NCI-H748 (cell line): ENCODE measurements around the gene HIPK2.

Experiments
- DNase-seq: peaks from one replicate; lab custom pipeline; 2025; ENCODE audit not compliant: unreplicated experiment; lab: John Stamatoyannopoulos, UW

HIPK2 gene

GRCh38 chr7:139777948-139778841 is at the start of gene HIPK2:
Gene HIPK2 (minus strand): TSS chr7:139777998. CDS start chr7:139777623, 375 bp downstream.
- DNase-seq: peak; percentile 83

- peak; percentile 5 for DNase-seq
Measured at GRCh38 chr7:139827042-139827441, 49.2 kb upstream of the HIPK2 start.

GRCh38 chr7:139825666-139826290 is 48.0 kb upstream of the HIPK2 start:
- no peak for DNase-seq

GRCh38 chr7:139823959-139824521 is 46.2 kb upstream of the HIPK2 start:
- DNase-seq: no peak

- no peak for DNase-seq
Measured at GRCh38 chr7:139822855-139823254, 45.1 kb upstream of the HIPK2 start.

- DNase-seq: no peak
Measured at GRCh38 chr7:139821349-139822105, 43.7 kb upstream of the HIPK2 start.

GRCh38 chr7:139820089-139820488 is 42.3 kb upstream of the HIPK2 start:
- DNase-seq: no peak

GRCh38 chr7:139817249-139817648 is 39.5 kb upstream of the HIPK2 start:
- DNase-seq: no peak

- DNase-seq: no peak
Measured at GRCh38 chr7:139813689-139814088, 35.9 kb upstream of the HIPK2 start.

- DNase-seq: no peak
Measured at GRCh38 chr7:139813151-139813550, 35.4 kb upstream of the HIPK2 start.

- DNase-seq: no peak
Measured at GRCh38 chr7:139811066-139811465, 33.3 kb upstream of the HIPK2 start.

- no peak for DNase-seq
Measured at GRCh38 chr7:139808846-139809442, 31.1 kb upstream of the HIPK2 start.

GRCh38 chr7:139808427-139808826 is 30.6 kb upstream of the HIPK2 start:
- DNase-seq: peak; percentile 15

- DNase-seq: no peak
Measured at GRCh38 chr7:139807009-139807408, 29.2 kb upstream of the HIPK2 start.

- DNase-seq: no peak
Measured at GRCh38 chr7:139804571-139804970, 26.8 kb upstream of the HIPK2 start.

GRCh38 chr7:139799586-139799985 is 21.8 kb upstream of the HIPK2 start:
- no peak for DNase-seq

GRCh38 chr7:139798892-139799291 is 21.1 kb upstream of the HIPK2 start:
- no peak for DNase-seq

GRCh38 chr7:139798221-139798620 is 20.4 kb upstream of the HIPK2 start:
- peak; percentile 35 for DNase-seq

- no peak for DNase-seq
Measured at GRCh38 chr7:139797607-139798006, 19.8 kb upstream of the HIPK2 start.

- DNase-seq: no peak
Measured at GRCh38 chr7:139791316-139791715, 13.5 kb upstream of the HIPK2 start.

- DNase-seq: peak; percentile 15
Measured at GRCh38 chr7:139784648-139785047, 6.8 kb upstream of the HIPK2 start.
